Peyer's patch (tissue), 4 donors: Measurements from ENCODE around the gene SRGAP1.

Experiments
- POLR2A ChIP-seq, 2 donors: fragments of 450-650 bp; IDR thresholded peaks; one replicate each; pipeline ENCODE4 v1.5.1; 2017; ENCODE audit warnings: antibody characterized with exemption in 2 of 2, mild to moderate bottlenecking in 2 of 2, moderate library complexity in 2 of 2
- TF ChIP-seq, protein P1 (sequence below), 6 experiments: fragments of 450-650 bp in 4 of 6; fragments of 200-600 bp in 2 of 6; sonication (generic) in 1 of 6; IDR thresholded peaks; one replicate each; pipeline ENCODE4 v1.5.1; 2017 to 2019; ENCODE audit warnings: antibody characterized with exemption in 6 of 6, mild to moderate bottlenecking in 3 of 6, moderate library complexity in 1 of 6

DNA sequence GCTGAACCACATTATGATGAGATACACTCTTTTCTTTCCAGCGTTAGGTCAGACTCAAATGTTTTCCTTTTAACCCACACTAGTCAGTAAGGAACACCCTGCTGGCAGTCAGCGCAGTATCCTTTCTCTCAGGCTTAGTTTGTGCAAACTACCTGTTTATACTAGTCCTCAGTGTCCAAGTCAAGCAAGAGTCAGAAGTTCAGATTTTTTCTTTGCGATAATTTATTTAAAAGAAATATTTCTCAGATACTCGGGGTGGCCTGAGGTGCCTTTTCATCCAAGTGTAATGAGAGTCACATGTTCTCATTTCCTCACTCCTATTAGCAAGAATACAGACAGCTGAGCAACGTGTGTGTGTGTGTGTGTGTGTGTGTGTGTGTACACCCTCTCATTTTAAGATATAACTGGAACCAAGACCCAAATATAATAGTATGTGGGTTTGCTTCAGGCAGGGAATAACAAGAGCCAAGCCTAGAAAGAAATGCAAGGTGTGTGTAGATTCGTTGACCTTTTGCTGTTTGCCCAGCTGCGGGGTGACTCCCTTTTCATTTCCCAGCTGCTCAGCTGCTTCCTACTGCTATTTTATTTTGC lies 194.9 kb downstream of the SRGAP1 start:
- TF ChIP-seq, protein P1, sequence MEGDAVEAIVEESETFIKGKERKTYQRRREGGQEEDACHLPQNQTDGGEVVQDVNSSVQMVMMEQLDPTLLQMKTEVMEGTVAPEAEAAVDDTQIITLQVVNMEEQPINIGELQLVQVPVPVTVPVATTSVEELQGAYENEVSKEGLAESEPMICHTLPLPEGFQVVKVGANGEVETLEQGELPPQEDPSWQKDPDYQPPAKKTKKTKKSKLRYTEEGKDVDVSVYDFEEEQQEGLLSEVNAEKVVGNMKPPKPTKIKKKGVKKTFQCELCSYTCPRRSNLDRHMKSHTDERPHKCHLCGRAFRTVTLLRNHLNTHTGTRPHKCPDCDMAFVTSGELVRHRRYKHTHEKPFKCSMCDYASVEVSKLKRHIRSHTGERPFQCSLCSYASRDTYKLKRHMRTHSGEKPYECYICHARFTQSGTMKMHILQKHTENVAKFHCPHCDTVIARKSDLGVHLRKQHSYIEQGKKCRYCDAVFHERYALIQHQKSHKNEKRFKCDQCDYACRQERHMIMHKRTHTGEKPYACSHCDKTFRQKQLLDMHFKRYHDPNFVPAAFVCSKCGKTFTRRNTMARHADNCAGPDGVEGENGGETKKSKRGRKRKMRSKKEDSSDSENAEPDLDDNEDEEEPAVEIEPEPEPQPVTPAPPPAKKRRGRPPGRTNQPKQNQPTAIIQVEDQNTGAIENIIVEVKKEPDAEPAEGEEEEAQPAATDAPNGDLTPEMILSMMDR (IDR thresholded peaks at IDR 0.05) = no peak
- TF ChIP-seq POLR2A (IDR thresholded peaks at IDR 0.05) = no peak
